Left hindlimb (tissue), 1 donor: Measurements from ENCODE around the gene SACM1L.
"Not testable (repeated sequence)": the region's sequence is repeated elsewhere in the genome, so short reads cannot be mapped to it uniquely, and the experiment has no call there.

ENCODE experiments used
- DNase-seq: peaks from one replicate; pipeline ENCODE4 v3.0.0-alpha.2; 2018

SACM1L gene

DNA sequence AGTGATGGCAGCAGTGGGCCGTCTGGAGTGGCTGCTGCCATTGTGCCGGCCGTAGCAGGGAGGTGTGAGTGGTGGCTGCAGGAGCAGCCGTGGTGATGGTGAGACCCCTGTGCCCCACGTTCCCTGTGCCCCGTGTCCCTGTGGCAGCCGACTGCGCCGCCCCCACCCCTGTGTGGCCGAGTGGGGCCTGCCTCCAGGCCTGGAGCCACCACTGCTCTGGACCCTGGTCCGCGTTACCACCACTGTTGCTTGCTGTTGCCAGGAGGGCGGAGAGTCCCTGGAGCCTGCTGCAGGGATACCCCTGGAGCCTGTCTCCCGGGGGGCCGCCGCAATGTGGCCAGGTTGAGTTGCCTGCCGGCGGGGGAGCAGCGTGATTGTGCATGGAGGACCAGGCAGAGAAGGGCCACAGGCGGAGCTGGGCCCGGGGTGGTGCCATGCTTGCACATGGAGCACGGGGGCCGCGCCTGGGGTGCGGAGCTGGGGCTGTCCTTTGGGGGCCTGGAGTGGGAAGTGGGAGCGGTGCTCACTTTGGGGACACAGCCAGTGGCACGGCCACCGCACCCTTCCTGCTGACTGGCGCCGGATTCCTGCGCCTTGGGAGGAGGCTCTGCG is 57.1 kb downstream of the SACM1L start:
- no peak for DNase-seq

DNA sequence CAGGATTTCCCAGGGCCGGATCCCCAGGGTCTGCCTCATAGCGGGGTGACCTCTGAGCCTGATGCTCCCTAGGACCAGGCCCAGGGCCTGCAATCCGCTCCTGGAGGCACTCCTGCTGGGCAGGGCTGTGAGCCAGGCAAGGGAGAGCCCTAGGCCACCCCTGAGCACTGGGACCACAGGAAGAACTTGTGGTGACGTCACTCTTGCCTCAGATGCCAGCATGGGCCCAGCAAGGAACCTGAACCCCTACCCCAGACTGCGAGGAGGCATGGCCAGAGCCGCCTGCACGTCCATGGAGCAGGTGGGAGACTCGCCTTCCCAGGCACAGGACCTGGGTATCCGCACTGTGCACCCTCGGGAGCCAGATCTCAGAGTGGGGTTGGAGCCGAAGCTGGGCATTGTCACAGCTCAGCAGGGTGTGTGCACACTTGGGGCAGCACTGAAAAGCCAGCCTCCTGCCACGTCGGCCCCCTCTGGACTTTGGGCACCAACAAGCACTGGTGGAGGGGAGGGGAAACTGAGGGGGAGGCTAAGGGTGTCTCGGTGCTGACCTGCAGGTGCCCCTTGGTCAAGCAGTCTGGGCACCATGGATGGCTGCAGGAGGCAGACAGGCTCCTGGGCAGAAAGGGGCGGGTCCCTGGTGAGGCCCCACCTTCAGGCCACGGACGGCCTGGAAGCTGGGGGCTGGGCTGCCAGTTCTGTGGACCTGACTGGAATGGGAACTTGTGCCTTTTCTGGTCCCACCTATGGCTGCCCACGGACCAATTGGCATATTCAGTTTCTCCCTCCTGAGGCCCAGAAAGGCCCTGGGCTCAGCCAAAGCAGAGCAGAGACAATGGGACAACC is 57.8 kb downstream of the SACM1L start:
- no peak for DNase-seq

DNA sequence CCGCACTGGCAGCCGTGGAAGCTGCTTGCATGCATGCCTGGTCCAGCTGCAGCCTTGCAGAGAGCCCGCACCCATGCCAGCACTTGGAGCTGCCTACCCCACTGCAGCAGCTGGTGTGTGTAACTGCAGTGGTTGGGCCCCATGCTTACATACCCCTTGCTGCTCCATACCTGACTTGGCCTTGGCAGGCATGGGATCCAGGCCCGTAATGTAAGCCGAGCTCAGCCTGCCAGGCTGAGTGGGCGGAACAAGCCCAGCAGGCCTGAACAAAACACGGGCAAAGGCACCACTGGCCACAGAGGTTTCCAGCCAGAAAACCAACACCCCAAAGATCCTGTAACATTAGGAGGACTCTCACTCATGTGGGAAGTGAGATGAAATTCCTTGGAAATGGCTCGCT is 58.9 kb downstream of the SACM1L start:
- no peak for DNase-seq

DNA sequence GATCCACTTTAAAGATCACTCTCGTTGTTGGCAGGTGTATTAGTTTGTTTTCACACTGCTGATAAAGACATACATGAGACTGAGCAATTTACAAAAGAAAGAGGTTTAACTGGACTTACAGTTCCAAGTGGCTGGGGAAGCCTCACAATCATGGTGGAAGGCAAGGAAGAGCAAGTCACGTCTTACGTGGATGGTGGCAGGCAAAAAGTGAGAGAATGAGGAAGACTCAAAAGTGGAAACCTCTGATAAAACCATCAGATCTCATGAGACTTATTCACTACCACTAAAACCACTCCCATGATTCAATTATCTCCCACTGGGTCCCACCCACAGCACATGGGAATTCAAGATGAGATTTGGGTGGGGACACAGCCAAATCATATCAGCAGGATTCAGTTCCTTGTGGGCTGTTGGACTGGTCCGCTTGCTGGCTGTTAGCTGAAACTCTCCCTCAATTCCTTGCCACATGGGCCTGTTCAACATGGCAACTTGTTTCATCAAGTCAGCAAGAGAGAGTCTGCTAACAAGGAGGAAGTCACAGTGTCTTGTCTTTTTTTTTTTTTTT is 59.9 kb downstream of the SACM1L start:
- not testable (repeated sequence) for DNase-seq

DNA sequence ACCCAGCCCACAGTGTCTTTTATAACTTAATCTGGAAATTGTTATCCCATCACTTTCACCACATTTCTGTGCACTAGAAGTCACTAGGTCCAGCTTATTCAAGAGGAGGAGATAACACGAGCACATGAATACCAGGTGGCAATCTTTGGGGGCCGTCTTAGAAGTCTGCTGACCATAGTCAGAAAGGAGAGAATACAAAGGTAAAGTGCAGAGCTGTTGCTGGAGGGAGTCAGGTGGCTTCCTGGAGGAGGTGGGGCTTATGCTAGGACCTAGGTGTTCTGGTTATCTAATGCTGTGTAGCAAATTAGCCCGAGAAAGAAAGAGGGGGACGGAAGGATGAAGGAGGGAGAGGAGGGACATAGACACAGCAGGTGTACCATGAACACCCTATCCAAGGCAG is 60.7 kb downstream of the SACM1L start:
- DNase-seq, result no peak

DNA sequence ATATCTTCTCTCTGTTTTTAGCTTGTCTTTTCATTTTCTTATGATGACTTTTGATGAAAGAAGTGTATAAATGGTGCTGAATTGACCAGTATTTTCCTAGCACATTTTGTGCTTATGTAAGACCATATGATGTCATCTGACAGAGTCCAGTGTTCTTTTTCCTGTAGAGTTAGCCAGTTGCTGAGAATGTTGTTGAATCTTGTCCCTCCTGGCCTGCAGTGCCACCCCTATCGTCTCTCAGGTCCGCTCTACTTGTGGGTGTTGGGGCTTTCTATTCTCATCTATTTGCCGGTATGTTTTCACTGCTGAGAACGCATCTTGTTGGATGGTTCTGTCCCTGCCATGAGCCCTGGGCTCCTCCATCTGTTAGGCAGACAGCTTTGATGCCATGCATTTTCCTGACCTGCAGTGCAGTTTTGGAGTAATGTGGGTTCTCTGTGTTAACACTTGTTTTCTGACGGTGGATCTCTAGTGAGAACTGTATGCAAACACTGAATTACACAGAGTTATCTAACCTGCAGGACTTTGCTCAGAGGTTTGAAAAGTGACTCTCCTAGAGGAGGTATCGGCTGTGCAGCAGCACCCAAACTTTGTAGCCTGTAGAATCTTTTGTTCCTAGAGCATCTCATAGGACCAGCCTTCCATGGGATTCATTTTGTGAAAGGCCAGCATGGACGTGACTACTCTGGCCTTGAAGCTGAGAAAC is 62.5 kb downstream of the SACM1L start:
- DNase-seq, result no peak

DNA sequence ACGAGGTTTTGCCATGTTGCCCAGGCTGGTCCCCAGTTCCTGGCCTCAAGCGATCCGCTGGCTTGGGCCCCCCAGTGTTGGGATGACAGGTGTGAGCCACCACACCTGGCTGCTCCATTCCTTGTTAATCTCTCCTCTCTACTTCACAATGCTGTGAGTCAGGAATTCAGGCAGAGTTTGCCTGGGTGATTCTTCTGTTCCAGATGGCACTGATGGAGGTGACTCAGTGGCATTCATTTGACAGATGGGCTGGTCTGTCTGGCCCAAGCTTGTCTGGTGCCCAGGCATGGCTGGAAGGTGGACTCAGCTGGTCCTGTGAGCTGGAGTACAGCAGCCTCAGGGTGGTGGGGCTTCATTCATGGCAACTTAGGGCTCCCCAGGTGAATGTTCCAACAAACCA is 63.9 kb downstream of the SACM1L start:
- DNase-seq, result no peak

DNA sequence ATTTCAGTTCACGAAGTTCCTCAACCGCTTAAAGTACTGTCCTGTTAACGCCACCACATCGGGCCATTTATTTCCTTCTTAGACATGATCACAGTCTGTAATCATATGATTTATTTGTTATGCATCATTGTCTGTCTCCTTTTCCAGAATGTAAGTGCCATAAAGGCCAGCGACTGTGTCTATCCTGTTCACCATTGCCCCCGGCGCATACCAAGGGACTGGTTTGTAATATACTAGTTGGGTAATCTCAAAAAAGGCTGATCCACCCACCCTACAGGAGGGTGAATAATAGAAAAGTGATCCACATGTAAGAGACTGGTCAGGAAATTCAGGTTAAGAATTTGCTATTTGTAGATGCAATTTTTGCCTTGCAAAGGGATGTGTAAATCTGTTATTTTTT is 65.3 kb downstream of the SACM1L start:
- no peak for DNase-seq

DNA sequence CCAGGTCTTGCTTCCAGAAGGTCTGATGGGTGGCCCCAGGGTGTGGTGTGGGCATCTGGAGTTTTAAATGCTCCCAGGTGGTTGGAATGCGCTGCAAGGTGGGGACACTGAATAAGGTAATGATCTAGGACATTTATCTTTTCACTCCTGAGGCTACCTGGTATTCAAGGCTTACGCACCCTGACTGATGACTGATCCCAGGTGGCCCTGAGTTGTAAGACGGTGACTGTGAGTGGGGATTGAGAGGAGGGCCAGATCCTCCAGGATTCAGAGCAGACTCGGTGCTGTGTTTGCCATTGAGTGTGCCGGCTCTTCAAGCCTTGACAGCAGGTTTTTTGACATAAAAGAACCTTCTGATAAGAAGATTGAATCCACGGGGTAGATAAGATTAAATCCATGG is 66.9 kb downstream of the SACM1L start:
- peak; percentile 6 for DNase-seq

DNA sequence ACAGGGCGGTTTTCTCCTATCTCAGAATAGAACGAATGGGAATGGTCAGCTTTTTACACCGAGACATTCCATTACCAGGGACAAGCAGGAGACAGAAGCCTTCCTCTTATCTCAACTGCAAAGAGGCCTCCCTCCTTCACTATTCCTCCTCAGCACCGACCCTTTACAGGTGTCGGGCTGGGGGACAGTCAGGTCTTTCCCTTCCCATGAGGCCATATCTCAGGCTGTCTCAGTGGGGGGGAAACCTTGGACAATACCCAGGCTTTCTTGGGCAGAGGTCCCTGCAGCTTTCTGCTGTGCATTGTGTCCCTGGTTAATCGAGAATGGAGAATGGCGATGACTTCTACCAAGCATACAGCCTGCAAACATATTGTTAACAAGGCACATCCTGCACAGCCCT is 67.9 kb downstream of the SACM1L start:
- not testable (repeated sequence) for DNase-seq

DNA sequence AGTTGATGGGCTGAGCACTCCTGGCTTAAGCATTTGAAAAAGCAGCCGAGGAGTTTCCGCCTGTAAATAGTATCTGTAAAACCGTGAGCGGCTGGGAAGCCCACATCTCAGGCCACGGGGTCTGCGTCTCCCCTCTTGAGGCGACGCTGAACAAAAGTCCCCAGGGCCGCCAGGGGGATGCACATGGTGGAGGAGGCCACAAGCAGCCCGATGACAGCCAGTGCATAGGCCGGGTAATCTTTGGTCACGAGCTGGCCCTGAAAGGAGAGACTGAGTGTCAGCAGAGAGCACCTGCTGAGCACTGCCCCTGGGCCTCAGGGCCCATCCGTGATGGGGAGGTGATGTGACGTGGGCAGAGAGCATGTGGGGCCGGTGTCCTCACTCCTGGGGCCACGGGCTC is 69.7 kb downstream of the SACM1L start:
- peak; percentile 3 for DNase-seq

DNA sequence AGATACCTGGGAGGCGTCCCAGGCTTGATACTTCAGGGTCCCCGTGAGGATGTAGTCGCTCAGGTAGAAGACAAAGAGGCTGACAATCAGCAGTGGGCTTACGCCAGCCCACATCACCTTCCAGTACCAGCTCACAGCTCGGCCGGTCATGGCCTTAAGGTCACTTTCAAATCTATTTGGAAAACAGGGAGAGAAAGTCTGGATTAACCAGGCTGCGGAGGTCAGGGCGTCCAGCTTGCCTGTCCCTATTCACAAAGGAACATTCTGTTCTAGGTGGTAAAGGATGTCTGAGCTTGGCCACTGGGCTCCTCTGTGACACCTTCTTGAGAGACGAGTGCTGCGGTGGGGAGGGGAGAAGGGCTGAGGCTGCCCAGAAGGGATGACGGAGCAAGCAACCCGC is 70.7 kb downstream of the SACM1L start:
- DNase-seq, result no peak

DNA sequence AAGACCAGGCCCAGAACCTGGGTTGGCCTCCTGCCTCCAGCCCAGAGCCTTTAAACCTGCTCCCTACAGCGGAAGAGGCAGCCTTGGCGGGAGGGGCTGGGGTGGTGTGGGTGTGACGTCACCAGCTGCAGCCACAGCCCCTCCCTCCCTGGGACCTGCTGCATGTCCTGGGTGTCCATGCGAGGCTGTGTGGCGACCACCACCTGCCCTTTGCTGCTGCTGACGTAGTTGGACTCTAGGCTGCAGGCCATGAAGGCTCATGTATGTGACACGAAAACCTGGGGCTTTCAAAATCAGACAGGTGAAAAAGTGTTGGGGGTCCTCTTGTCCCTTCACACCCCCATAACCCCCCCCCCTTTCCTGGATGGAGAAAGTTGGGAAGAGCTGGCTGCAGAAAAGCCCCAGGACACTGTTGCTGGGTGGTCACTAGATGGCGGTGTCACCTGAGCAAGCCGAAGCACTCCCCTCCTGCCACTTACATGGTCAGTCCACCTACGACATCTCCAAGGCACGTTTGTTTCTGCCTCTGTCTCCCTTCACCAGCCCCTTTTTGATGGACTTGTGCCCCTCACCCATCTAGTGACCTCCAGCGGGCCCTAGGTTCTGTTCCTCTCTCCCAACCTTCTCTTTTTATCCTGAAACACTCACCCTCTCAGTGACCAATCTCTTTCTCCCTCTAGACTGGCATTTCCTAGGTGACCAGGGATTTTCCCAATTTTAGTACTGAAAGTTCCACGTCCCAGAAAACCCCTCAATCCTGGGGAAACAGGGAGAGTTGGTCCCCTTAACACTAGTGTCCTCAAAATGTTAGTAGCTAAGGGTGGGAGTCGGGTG is 71.9 kb downstream of the SACM1L start:
- peak; percentile 51 for DNase-seq

DNA sequence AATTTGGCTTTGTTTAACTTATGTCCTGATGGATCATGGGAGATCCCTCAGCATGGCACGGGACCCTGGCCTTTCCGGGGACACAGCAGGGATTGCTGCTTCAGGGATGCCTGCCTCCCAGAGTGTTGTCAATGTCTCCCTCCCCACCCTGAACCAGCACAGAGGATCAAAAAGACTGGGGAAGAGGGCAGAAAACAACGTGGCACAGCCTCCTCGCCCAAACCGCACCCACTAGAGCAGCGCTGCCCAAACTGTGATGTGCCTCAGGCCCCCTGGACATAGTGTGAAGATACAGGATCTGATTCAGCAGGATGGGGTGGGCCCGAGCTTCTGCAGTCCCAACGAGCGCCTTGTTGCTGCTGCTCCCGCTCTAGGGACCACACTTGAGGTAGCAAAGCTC is 72.6 kb downstream of the SACM1L start:
- DNase-seq, result no peak

DNA sequence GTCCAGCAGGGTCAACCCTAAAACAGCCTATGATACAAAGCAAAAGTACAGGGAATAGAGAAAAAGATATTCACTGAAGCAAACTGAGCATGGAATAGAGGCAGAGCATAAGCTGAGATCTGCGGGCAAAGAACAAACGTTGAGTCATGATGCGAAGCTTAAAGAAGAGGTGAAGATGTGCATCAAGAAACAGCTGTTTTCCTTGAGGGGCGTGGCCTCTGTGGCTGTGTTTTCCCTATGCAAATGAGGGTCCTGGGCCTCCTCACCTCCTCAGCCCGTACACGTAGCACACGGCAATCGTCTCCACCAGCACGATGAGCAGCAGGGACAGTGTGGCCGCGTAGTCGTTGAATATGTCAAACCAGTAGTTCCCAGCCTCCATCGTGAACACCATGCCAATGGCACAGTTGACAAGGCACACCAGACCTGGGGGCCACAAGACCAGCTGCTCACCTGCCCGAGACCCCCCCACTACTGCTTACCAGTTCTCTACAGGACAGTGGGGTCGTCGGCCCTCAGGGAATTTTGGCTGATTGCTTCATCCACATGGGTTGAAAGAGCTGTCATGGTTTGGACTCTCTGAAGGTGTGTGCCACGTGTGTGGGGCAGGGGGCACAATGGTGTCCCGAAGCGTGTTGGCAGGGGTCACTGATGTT is 73.6 kb downstream of the SACM1L start:
- DNase-seq, result no peak

DNA sequence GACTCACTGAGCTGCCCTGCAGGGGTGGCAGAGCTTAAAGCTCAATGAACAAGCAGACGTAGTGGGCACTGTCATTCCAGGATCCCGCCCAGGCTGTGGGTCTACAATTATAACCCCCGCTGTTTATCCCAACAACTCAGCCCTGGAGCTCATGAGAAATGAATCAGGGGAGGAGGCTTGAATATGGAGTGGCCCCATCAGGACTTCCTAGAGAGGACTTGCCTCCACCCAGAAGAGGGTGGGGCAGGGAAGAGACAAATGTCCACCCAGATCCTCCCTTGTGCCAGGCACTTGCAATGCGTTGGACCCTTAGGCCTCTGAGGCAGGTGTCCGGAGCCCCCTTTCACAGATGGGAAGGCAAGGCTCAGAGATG is 74.1 kb downstream of the SACM1L start:
- no peak for DNase-seq

DNA sequence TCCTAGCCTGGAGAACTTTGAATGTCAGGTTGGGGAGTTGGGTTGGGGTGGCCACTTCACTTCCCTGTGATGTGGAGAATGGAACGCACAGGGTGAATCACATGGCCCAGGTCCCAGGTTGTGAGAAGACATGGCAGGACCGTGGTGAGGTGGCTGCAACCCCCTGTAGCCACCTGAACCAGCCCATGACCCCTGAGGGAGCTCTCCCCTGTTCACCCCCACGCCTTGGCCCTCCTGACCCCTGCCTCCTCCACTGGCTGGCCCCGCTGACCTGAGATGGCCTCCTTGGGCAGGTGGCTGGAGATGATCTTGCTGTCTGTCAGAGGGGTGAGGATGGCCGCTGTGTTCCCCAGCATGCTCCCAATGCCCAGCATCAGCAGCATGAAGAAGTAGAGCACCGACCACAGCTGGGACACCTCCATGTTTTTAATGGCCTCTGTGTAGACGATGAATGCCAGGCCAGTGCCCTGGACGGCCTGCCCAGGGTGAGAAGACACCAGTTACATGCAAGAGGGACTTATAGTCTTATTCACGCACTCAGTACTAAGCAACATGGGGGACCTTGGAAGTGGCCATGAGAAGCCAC is 76.2 kb downstream of the SACM1L start:
- DNase-seq, result no peak

DNA sequence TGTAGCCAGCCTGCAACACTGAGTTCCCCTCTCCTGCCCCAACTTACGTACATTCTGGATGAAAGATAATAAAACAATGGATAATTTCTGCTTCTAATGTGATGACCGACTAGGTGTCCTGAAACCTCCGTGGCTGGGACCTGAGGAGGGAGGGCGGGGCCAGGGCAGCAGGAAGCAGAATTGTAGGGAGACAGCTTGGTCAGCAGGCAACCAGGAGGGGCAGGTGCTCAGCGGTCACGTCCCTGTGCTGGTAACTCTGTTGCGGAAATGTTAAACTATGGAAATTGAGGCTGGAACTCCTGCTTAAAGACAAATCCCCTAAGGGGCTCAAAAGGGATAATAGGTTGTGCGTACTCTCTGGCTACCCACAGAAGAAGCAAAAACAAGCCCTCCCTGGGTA is 76.8 kb downstream of the SACM1L start:
- peak; percentile 4 for DNase-seq

DNA sequence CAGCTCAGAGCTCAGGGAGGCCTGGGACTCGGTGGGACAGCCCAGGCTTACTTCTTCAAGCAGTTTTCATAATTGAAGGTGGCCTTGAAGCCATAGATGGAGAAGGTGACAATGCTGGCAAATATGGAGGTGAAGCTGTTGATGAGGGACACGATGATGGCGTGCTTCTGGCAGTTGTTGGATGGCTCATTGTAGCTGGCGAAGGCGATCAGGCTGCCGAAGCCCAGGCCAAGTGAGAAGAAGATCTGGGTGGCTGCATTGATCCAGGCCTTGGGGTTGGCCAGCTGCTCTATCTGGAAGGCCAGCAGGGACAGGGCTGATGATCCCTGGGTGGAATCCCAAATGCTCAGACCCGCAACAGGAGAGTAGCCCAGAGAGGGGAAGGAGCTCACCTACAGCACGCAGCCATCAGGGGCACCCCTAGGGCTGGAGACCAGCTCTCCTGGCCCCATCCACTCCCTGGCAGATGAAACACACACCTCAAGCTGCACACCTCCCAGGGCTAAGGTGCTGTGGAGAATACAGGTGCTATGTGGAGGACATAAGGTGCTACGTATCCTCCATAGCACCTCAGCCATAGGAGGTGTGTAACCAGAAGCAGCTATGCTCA is 82.1 kb downstream of the SACM1L start:
- no peak for DNase-seq

DNA sequence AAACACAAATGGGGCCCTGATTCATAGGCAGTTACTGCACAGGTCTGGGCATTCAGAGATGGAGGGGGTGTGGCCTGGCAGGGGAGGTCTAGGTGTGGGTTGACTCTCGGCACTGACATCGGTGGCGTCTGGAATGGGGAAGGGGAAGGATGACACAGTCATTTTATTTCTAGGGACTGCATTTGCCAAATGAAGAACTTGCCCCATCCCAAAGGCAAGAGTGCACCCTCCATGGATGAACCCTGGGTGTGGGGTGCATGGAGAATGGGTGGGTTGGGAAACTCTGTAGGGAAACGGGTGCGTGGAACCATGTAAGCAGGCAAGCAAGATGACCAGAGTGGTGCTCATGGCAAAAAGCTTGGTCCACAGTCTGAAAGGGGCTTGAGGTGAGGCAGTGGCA is 82.6 kb downstream of the SACM1L start:
- DNase-seq, result no peak

DNA sequence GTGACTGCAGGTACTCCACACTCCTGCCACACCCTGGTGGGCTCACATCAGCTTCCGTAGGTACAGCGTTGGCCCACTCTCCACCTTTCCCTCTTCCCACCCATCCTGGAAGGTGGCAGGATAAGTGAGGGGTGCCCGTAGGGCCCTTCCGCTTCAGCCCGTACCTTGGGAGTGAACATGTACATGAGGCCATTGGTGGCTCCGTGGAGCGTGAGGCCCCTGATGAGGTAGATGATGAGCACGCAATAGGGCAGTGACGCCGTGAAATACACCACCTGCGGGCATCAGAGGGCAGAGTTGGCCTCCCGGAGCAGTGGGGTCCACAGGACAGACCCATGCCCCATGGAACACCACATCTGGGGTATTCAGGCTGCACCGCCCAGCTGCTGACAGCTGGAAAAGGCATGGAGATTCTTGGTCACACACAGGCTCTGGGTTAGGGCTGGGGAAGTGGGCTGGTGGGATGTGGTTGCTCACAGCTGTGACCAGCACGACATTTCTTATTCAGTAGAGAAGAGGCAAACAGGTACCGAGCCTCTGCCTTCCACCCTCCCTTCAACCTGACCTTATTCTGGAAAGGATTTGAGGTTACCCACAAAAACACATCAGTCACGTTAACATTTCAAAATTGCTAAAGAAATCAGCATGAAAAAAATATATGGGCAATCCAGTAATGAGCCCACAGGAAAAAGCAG is 83.3 kb downstream of the SACM1L start:
- no peak for DNase-seq
